Measurements from ENCODE around the gene ATP11A.
"Not testable (repeated sequence)": the region's sequence is repeated elsewhere in the genome, so short reads cannot be mapped to it uniquely, and the experiment has no call there.

The ATP11A gene

GRCh38 chr13:112692586-112692985 lies 2.7 kb downstream of the ATP11A start:
- DNase-seq (ENCODE audit: low read depth in 2 of 2): no peak

GRCh38 chr13:112693831-112694497 lies 4.1 kb downstream of the ATP11A start:
- no peak for DNase-seq (ENCODE audit: low read depth in 2 of 2)

- DNase-seq (ENCODE audit: low read depth in 2 of 2): no peak
Observed at GRCh38 chr13:112695121-112695520, 5.3 kb downstream of the ATP11A start.

- no peak for DNase-seq (ENCODE audit: low read depth in 2 of 2)
Observed at GRCh38 chr13:112696001-112696868, 6.4 kb downstream of the ATP11A start.

DNA sequence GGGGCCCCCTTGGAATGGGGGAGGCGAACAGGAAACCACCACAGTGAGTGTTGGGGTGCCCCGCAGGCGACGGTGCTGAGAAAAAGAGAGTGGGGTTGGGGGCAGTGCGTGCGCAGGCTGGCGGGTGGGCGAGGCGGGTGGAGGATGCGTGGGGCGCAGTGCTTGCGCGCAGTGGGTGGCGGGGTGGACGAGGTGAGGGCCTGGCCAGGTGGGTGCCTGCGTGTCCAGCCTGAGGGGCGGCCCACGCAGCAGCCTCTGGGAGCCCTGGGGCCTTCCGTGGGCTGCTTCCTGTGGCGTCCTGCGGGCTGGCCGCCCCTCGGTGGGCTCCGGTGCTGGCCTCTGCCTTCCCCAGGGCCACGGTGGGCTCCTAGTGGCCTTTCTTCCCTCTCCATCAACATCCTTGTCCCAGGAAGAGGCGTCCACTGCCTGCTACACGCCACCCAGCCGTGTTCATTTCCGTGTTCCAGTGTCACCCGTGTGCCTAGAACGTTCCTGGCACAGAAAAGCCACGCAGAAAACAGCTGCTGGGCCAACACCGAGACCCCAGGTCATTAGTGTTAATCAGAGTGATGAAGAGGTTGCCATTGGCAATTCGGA lies 7.1 kb downstream of the ATP11A start:
- DNase-seq (ENCODE audit: low read depth in 2 of 2): no peak

DNA sequence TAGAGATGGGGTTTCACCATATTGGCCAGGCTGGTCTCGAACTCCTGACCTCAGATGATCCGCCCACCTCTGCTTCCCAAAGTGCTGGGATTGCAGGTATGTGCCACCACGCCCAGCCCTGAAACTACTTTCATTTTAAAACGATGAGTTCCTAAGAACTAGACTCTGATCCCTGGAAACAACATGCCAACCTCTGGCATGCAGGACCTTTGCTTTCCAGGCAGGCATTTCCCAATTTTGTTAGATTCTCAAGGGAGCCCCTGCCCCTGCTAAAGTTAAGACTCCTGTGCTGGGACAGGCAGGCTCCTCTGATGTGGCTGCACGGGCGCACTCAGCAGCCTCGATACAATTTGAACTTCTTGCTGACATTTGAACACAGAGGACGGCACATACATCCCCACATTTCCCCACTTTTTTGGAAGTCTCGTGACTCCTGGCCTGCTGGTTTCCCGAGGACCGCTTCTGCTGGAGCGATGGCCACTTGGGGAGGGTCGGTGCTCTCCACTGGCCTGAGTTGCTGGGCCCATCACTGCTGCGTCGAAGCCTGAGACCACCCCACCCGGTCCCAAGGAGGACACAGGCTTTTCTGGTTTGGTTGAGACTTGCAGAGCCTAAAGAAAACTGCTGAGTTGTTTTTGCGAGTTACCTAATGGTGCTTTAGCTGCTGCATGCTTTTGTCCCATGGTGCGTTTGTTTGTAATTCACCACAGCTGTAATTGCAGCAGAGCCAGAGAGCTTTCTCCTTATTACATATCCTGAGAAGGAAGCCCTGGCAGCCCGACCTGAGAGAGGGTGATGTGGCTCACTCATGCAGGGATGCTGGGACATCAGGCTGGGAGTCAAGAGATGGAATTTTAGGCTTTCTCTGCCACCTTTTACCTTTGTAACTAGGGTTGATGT lies 8.2 kb downstream of the ATP11A start:
- no peak for DNase-seq (ENCODE audit: low read depth in 2 of 2)

GRCh38 chr13:112699322-112699918 lies 9.6 kb downstream of the ATP11A start:
- no peak for DNase-seq (ENCODE audit: low read depth in 2 of 2)

DNA sequence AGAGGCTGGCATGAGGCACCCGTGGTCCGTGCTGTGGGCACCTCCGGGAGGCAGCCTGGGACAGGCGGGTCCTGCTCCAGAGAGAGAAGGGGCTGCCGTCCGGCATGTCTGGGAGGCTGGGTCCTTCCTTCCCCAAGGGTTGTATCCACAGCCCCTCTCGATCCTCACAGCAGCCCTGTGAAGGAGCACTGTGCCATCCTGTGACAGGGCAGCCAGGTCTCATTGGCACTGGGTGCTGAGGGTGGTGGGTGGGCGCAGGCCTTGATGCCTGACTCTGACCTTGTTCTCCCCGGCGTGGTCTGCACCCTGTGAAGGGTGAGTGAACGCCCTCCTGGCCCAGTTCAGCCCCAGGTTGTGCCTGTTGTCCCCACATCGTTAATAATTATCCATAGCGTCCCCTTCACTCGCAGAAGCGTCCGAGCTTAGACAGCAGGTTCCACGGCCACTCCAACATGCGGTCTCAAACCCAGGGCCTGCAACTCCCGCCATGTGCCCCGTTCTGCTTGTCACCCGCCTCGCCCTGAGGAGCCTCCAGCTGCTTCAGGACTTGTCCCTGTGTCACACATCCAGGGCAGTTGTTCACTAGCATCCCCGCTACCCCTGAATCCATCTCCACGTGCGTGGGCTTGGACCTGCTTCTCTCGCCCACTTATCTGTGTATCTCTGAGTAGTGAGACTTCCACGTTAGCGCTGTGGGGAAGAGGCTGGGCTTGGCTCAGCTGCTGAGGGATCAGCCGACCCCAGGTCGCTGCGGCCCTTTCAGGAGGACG lies 10.6 kb downstream of the ATP11A start:
- DNase-seq (ENCODE audit: low read depth in 2 of 2): no peak

DNA sequence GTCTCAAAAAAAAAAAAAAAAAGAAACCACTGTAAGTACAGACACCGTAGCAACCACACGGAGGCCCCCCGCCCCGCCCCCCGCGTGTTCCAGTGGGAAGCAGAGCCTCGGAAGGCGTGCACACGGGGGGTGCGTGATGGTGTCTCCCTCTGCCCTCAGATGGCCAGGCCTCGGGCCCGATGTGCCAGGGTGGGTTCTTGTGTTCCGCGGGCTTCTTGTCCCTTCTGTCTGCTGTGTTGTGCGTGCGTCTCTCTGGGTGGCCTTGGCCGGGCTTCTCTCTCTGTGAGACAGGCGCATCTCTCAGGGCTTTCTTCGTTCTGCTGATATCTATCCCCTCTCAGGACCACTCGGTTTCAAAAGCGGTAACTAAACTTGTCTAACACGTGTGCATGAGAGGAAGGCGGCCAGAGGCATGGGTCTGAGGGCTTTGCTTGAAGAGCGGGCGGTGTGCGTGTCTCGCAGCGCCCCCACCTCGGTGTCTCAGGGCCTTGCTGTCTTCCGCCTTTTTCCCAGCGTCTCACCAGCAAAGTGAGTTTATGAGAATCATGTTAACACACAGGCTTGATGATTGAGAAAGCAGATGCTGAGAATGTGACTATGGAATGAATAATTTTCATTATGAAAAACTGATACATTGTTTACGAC lies 12.6 kb downstream of the ATP11A start:
- DNase-seq (ENCODE audit: low read depth in 2 of 2): no peak

DNA sequence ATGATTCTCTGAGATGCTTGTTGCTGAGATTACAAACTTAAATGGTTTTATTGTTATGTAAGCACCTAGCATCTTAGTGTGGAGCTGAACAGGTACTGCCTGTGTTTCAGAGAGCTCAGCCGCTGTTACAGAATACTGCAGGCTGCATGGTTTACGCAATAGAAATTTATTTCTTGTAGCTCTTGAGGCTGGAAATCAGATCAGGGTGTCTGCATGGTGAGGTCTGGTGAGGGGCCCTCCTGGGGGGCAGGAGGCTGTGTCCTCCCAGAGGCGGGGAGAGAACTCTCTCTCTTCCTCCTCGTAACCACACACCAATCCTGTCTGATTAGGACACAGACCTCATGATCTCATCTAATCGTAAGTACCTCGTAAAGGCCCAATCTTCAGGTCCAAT lies 13.1 kb downstream of the ATP11A start:
- DNase-seq (ENCODE audit: low read depth in 2 of 2): no peak

- no peak for DNase-seq (ENCODE audit: low read depth in 2 of 2)
Observed at GRCh38 chr13:112703449-112704284, 13.8 kb downstream of the ATP11A start.

- DNase-seq (ENCODE audit: low read depth in 2 of 2): no peak
Observed at GRCh38 chr13:112704308-112705145, 14.7 kb downstream of the ATP11A start.

DNA sequence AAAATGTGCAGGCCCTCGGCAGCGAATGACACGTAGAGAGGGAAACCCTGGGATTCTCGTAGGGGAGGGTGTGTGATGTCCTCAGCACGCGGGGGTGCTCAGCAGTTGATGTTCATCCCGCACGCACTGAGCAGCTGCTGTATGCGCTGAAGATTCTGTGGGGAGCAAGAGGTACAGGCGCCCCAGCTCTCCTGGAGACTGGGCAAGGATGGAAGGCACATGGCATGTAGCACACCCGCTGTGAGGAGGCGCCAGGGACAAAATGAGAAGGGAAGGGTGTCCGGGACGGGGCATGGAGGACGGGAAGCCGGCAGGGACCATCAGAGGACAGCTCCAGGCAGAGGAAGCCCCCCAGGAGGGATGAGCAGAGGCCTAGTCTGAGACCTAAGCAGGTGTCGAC lies 15.4 kb downstream of the ATP11A start:
- DNase-seq (ENCODE audit: low read depth in 2 of 2): no peak

DNA sequence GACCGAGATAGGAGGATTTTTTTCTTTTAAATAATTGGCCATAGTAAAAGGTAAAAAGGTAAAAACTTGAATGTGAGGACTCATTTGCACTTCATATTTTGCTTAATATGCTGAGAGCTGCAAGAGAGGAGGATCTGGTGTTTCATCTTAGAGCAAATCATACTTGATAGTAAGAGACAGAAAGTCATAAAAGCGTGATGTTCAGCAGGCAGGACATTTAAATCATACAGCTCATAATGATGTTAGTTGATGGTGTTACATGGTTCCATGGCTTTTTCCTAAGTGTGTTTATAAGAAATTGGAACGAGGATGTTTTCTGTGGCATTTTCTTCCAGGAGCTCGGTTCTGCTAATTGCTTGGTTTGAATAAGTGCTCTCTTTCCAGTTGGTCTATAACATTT lies 16.3 kb downstream of the ATP11A start:
- DNase-seq (ENCODE audit: low read depth in 2 of 2): no peak

- no peak for DNase-seq (ENCODE audit: low read depth in 2 of 2)
Observed at GRCh38 chr13:112708560-112709240, 18.9 kb downstream of the ATP11A start.

DNA sequence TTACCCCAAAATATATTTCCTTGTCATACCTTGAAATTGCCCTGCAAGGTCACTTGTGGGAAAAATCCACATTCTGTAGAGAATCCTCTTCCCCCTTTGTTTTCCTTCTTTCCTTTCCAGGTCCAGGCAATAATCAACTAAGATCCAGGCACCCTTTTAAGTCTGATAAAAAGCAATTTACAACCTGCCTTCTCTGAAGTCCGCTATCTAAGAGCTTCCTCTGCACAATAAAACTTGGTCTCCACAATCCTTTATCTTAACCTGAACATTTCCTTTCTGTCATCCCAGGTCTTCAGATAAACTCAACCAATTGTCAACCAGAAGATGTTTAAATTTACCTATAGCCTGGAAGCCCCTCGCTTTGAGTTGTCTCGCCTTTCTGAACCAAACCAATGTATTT lies 19.5 kb downstream of the ATP11A start:
- not testable (repeated sequence) for DNase-seq (ENCODE audit: low read depth in 2 of 2)

All from stimulated activated CD8-positive, alpha-beta memory T cell treated with anti-CD3 and anti-CD28 coated beads, Interleukin-2, amount 100 ng/mL, for 48 hours (primary cell).